Stimulated activated CD4-positive, alpha-beta T cell treated with anti-CD3 and anti-CD28 coated beads, Interleukin-1b, Interleukin-23, amount 100 ng/mL, for 48 hours (primary cell): ENCODE measurements around the gene MRTFA.
"Not testable (repeated sequence)": the region's sequence is repeated elsewhere in the genome, so short reads cannot be mapped to it uniquely, and the experiment has no call there.

ENCODE experiments used
- DNase-seq: peaks from one replicate; pipeline ENCODE4 v3.0.0-alpha.2; 2020

Gene MRTFA

DNA sequence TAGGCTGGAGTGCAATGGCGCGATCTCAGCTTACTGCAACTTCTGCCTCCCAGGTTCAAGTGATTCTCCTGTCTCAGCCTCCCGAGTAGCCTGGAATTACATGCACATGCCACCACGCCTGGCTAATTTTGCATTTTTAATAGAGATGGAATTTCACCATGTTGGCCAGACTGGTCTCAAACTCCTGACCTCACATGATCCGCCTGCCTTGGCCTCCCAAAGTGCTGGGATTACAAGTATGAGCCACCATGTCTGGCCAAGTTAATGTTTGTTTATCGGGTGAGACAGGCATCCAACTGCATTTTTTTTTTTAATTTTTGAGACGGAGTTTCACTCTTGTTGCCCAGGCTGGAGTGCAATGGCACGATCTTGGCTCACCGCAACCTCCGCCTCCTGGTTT lies 20.1 kb upstream of the MRTFA start:
- DNase-seq: not testable (repeated sequence)

DNA sequence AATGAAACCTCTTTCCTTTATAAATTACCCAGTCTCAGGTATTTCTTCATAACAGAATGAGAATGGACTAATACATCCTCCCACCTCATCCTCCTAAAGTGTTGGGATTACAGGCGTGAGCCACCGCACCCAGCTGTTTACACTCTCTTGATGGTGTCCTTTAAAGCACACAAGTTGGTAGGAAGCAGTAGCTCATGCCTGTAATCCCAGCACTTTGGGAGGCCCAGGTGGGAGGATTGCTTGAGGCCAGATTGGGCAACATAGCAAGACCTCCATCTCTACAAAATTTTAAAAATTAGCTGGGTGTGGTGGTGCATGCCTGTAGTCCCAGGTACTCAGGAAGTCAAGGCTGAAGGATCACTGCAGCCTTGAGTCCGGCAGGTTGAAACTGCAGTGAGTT lies 19.4 kb upstream of the MRTFA start:
- DNase-seq: not testable (repeated sequence)

GRCh38 chr22:40654522-40655167 lies 18.1 kb upstream of the MRTFA start:
- no peak for DNase-seq

GRCh38 chr22:40653361-40653760 lies 16.8 kb upstream of the MRTFA start:
- no peak for DNase-seq

- DNase-seq: peak; percentile 97
Measured at GRCh38 chr22:40651563-40652501, 15.3 kb upstream of the MRTFA start.

GRCh38 chr22:40651057-40651456 lies 14.5 kb upstream of the MRTFA start:
- no peak for DNase-seq

DNA sequence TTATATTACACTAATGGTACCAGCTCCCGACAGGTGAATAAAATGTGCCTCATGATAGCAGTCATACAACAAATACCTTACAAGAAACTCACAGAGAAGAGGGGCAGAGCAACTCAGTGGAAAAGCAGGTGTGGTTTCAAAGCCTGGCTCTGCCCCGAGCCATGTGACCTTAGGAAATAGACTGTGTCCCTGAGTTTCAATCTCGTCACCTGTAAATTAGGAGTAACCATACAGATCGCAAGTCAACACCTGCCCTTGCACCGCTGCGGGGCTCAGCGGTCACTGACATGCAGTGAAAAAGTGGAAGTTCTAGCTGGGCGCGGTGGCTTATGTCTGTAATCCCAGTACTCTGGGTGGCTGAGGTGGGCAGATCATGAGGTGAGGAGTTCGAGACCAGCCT lies 11.9 kb upstream of the MRTFA start:
- no peak for DNase-seq

DNA sequence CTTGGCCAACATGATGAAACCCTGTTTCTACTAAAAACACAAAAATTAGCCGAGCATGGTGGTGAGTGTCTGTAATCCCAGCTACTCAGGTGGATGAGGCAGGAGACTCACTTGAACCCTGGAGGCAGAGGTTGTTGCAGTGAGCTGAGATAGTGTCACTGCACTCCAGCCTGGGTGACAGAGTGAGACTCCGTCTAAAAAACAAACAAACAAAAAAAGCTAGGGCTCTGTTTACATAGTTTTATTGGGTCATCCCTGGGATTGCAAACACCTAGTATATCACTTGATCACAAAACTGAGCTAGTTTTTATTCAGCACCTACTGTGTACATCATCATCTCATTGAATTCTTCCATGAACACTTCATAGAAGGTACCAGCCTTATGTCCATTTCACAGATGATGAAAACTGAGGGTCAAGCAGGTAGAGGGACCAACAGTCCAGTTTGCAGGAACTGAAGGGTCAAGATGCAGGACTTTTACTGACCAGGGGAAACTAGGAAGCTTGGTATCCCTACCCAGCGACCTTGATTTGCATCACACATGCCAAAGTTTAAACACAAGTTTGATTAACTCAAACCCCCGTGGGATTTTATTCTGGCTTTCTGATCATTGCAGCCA lies 9.2 kb upstream of the MRTFA start:
- no peak for DNase-seq

GRCh38 chr22:40642316-40642715 lies 5.8 kb upstream of the MRTFA start:
- DNase-seq: no peak

DNA sequence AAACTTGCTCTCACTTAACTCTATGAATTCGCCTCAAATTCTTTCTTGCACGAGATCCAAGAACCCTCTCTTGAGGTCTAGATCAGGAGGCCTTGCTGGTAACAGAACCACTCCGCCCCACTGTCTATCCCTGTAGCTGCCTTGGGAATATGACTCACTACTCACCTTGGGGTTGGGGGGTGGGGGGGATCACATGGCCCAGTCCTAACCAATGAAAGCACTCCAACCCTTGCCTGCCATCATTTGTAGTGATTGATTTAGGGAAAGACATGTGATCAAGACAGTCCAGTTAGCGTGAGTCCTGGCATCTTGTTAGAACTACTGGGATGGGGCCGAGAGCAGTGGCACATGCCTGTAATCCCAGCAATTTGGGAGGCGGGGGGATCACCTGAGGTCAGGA lies 4.8 kb upstream of the MRTFA start:
- no peak for DNase-seq

- no peak for DNase-seq
Measured at GRCh38 chr22:40638261-40638660, 1.7 kb upstream of the MRTFA start.

GRCh38 chr22:40637183-40638150 lies 948 bp upstream of the MRTFA start:
- peak; percentile 73 for DNase-seq

DNA sequence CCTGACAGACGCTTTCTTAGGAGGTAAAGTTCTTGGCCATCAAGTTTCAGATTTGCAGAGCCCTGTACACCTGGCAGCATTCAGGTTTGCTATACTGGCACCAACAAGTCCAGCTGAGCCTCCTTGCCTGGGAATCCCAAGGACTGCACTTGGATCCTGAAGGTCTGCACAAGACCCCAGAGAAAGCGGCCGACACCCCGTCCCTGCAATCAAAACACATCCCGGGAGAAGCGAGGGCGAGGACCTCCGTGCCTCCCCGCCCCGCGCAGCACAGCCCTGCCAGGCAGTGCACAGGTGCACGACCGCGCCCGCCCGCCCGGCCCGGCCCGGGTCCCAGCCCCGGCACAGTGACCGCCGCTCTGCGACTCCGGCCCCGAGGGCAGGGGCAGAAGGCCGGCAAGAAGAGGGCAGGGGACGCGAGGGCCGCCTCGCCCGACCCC lies 559 bp downstream of the MRTFA start:
- DNase-seq: no peak

DNA sequence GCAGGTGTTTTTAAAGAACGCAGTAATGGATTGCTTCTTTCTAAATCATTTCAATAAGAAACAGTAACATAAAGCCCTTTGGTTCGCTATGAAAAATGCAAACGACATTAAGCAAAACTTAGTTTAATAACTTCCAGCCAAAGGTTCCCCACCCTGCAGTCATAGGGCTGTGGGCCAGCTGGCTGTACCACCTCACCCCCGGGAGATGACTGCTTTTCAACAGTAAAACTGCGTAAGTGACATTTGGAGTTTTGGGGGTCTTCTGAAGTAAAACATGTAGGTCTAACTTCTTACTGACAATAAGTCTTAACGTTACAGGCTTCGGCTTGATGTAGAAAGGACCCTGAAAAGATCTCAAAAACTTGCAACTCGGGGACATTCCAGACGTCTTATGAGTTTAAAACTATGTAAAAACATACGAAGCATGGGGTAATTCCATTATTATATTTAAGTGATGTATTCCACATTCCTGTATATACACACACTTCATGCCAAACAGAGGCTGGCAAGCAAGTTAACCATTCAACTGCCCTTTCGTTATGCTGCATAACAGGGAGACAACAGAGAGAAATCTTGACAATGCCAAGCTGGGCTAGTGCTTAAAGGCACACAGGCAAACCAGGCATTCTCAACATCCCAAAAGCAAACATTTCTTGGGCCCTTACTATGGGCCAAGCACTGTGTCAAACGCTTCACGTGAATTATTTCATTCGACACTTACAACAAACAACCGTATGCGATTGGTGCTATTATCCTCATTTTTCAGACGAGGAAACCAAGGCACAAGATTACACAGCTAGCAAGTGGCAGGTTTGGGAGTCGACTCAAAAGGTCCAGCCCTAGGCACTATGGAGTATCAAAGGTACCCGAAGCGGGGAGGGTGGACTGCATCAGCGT lies 1.2 kb downstream of the MRTFA start:
- no peak for DNase-seq

- DNase-seq: no peak
Measured at GRCh38 chr22:40634119-40634903, 2.2 kb downstream of the MRTFA start.

DNA sequence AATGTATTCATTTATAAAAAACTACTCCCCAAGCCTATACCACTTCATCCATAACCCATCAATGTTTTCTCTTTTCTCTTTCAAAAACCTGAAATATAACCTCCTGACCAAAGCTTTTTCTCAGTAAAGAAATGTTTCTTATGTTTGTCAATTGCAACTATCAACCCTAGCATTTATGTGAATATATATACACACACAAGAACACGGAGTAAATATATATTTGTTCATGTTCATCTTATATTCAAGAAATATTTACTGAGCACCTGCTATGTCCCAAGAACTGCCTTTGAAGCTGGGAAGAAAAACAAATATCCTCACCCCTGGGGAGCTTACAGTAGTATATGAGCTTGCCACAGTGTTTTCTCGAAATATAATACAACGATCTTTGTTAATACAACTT lies 3.5 kb downstream of the MRTFA start:
- no peak for DNase-seq

DNA sequence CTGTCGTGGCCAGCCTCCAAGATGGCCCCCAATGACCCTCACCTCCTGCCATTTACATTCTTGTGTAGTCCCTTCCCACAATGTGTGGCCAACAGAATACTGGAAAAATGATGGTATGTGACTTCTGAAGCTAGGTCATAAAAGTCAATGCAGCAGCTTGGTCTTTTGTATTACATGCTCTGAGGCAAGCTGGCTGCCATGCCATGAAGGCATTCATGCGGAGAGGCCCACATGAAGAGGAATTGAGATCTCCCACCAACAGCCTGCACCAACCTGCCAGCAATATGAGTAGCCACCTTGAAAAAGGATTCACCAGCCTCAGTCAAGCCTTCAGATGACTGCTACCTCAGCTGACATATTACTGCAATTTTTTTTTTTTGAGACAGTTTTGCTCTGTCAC lies 4.6 kb downstream of the MRTFA start:
- DNase-seq: no peak

DNA sequence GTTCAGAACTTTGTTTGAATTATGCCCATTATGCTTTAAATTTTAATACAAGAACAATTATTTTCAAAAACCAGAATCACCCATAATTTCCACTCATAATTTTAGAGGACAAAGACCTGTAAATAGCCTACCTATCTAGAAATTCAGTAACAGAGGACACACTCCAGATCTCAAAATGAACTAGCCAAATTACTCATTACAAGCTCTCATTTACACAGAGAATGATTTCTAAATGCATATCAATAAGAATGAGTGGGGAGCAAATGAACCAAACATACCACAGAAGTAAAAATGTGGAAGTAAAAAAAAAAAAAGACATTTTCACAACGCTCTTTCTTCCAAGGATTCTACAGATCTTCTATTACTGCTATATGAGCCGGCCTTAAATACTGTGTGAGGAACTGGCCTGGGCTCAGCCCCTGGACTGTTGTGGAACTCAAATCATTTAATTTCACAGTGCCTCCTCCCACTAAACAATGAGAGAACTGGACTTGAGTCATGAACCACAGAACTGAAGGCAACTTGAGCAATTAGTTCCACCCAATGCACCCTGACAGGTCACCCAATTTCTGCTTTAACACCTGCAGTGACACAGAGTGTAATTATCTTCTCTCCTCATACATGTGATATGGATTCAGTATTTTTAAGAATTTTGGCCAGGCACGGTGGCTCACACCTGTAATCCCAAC lies 8.0 kb downstream of the MRTFA start:
- peak; percentile 37 for DNase-seq

GRCh38 chr22:40627612-40628011 lies 8.9 kb downstream of the MRTFA start:
- no peak for DNase-seq

GRCh38 chr22:40626851-40627250 lies 9.7 kb downstream of the MRTFA start:
- no peak for DNase-seq
